ENCODE measurements around the gene CHTF18.
"Not testable (repeated sequence)": the region's sequence is repeated elsewhere in the genome, so short reads cannot be mapped to it uniquely, and the experiment has no call there.

The CHTF18 gene

GRCh38 chr16:760545-761343 is 27.7 kb upstream of the CHTF18 start, which contains the start of gene MSLN:
MSLN (plus strand) TSS chr16:760734; CDS start chr16:762681, 1,947 bp downstream.
- no peak for DNase-seq

GRCh38 chr16:761625-762513 is 26.6 kb upstream of the CHTF18 start:
- no peak for DNase-seq

GRCh38 chr16:762595-763268 is 25.7 kb upstream of the CHTF18 start:
- no peak for DNase-seq

GRCh38 chr16:763369-764183 is 24.8 kb upstream of the CHTF18 start:
- no peak for DNase-seq

- DNase-seq = no peak
Measured at GRCh38 chr16:764184-764750, 24.2 kb upstream of the CHTF18 start.

- DNase-seq = no peak
Measured at GRCh38 chr16:764848-765487, 23.5 kb upstream of the CHTF18 start.

- no peak for DNase-seq
Measured at GRCh38 chr16:765488-765865, 22.9 kb upstream of the CHTF18 start.

GRCh38 chr16:766008-766819 is 22.2 kb upstream of the CHTF18 start:
- no peak for DNase-seq

- no peak for DNase-seq
Measured at GRCh38 chr16:766820-767640, 21.4 kb upstream of the CHTF18 start.

GRCh38 chr16:767743-768235 is 20.6 kb upstream of the CHTF18 start:
- no peak for DNase-seq

GRCh38 chr16:768428-768827 is 20.0 kb upstream of the CHTF18 start:
- DNase-seq = no peak

GRCh38 chr16:769184-769784 is 19.1 kb upstream of the CHTF18 start:
- DNase-seq = no peak

- no peak for DNase-seq
Measured at GRCh38 chr16:769934-770333, 18.5 kb upstream of the CHTF18 start.

GRCh38 chr16:770411-770810 is 18.0 kb upstream of the CHTF18 start:
- no peak for DNase-seq

- DNase-seq = no peak
Measured at GRCh38 chr16:772959-773358, 15.5 kb upstream of the CHTF18 start.

- DNase-seq = no peak
Measured at GRCh38 chr16:774086-775001, 14.1 kb upstream of the CHTF18 start.

GRCh38 chr16:775236-775796 is 13.1 kb upstream of the CHTF18 start:
- no peak for DNase-seq

- DNase-seq = not testable (repeated sequence)
Measured at GRCh38 chr16:776298-776697, 12.1 kb upstream of the CHTF18 start.

All from activated CD4-positive, alpha-beta T cell treated with anti-CD3 and anti-CD28 coated beads, Interleukin-2, amount 50 U/mL, for 1 hour (primary cell).